H1 (cell line): ENCODE data around the gene CACNA2D1.

Source experiments
- CHD1 ChIP-seq: IDR thresholded peaks from 2 replicates; pipeline ENCODE4 v1.6.1; 2012; ENCODE audit warnings: low read depth, low read length, improper control_type of control experiment
- EZH2 ChIP-seq: fragments of 200-600 bp; sonication (generic); IDR thresholded peaks from 2 replicates; pipeline ENCODE4 v1.7.1; 2012; ENCODE audit warnings: low read depth, mild to moderate bottlenecking, moderate library complexity, low read length, inconsistent platforms; ENCODE audit not compliant: severe bottlenecking
- MAFK ChIP-seq: IDR thresholded peaks from 2 replicates; pipeline ENCODE4 v1.6.1; 2012; ENCODE audit warnings: low read depth, mild to moderate bottlenecking, improper control_type of control experiment, low read length

DNA sequence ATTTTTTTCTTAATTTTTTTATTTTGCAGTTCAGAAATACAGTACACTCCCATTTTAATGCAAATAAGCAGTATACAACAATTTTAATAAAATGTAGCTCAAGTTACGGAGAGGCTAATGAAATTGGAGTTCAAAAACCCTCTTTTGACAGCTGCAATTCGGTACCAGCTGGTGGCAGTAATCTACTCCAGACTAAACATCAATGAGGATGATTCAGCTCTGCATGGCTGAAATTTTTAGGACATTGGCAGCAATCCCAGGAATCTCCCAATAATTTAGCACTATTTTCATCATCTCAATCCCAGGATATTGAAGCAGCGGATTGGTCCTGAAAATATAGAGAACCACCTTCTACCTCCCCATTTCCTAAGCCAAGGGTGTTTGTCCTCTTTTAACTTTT lies 278.8 kb downstream of the CACNA2D1 start:
- TF ChIP-seq CHD1 (no peak), MAFK (peak; percentile 34; the same call in 1 of the 2 replicates), EZH2 (no peak)
